ENCODE data around the gene LPCAT3.
"Not testable (repeated sequence)": the region's sequence is repeated elsewhere in the genome, so short reads cannot be mapped to it uniquely, and the experiment has no call there.

LPCAT3 gene

DNA sequence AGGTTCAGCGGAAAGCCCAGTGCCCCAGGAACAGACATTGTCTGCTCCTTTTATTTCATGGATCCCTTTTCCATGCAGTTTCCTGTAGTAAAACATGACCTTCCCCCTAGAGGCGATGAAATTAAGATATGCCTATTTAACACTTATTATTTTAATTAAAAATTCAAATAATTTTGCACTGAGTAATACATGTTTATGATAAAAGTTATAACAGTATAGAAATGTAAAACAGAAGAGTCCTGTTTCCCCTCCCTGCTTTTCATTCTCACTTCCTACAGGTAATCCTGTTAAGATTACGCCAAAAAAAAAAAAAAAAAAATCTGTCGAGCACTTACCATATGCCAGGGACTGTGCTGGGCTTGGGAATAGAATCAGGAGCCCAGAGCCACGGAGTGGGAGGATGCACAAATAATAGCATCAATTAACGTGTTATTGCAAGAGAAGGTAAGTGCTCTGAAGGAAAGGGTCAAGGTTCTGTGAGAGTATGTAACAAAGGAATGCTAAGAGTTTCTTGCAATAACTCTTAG lies 830 bp upstream of the LPCAT3 start:
- Histone ChIP-seq H3K4me1 (ENCODE audit: insufficient read depth, low read length) (peaks cover 5% of the 10 kb centered on the region; the same call in 1 of the 2 replicates), H3K9me3 (ENCODE audit: control insufficient read depth, insufficient read depth, low read length) (no peaks in the 10 kb centered on the region), H3K9ac (ENCODE audit: low read depth, low read length) (peak overlapping the region; percentile 97), H3K36me3 (ENCODE audit: insufficient read depth, low read length) (no peaks in the 10 kb centered on the region)

DNA sequence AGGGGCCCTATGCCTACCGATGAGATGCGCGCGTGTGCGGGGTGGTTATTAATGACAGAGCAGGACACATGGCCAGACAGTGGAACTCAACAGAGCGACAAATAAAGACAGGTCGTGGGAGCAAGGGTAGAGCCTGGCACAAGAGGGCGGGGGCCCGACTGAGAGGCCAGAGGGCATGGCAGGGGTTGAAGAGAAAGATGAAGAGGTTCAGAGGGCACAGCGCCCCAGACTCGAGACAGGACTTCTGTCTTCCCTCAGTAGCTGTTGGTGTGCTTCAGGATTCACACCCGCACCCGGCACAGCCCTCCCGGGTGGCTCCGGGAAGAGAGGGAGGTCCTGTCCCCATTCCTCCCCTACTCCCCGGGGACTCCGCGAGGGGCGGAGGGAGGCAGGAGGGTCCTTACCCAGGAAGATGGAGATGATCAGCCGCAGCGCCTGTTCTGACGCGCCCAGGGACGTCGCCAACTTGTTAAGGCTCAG lies 366 bp downstream of the LPCAT3 start:
- H3K9ac ChIP-seq (ENCODE audit: low read depth, low read length) = peak overlapping the region; percentile 97
- no peaks in the 10 kb centered on the region for H3K36me3 ChIP-seq (ENCODE audit: insufficient read depth, low read length)
- peaks cover 5% of the 10 kb centered on the region; the same call in 1 of the 2 replicates for H3K4me1 ChIP-seq (ENCODE audit: insufficient read depth, low read length)
- no peaks in the 10 kb centered on the region for H3K9me3 ChIP-seq (ENCODE audit: control insufficient read depth, insufficient read depth, low read length)

DNA sequence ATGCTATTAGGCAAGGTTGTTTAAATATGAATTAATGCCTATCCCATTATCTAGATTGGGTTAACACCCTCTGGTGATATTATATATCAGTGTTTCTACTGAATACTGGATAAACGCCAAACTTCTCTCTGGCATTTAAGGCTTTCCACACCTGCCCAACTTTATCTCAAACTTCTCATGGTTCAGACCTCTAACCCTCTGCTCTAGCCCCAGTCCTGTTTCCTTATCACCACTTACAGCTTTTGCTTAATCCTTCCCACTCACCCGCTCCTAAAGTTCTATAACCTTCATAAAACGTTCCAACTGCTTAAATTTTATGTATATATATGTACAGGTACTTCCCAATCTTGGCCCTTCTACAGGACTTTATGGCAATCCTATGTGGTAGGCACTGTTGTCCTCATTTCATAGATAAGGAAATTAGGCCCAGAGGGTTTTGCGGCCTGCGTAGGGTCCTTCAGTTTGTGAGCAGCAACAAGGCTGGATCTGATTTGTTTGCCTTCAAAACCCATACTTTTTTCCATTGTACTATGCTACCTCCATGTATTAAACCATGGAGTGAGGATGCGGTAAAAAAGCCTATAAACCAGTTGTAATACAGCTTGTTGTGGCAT lies 1.2 kb downstream of the LPCAT3 start:
- no peaks in the 10 kb centered on the region for H3K36me3 ChIP-seq (ENCODE audit: insufficient read depth, low read length)
- peak overlapping the region; percentile 97; the same call in 1 of the 2 replicates for H3K9ac ChIP-seq (ENCODE audit: low read depth, low read length)
- no peaks in the 10 kb centered on the region for H3K9me3 ChIP-seq (ENCODE audit: control insufficient read depth, insufficient read depth, low read length)
- H3K4me1 ChIP-seq (ENCODE audit: insufficient read depth, low read length) = peaks cover 5% of the 10 kb centered on the region; the same call in 1 of the 2 replicates

DNA sequence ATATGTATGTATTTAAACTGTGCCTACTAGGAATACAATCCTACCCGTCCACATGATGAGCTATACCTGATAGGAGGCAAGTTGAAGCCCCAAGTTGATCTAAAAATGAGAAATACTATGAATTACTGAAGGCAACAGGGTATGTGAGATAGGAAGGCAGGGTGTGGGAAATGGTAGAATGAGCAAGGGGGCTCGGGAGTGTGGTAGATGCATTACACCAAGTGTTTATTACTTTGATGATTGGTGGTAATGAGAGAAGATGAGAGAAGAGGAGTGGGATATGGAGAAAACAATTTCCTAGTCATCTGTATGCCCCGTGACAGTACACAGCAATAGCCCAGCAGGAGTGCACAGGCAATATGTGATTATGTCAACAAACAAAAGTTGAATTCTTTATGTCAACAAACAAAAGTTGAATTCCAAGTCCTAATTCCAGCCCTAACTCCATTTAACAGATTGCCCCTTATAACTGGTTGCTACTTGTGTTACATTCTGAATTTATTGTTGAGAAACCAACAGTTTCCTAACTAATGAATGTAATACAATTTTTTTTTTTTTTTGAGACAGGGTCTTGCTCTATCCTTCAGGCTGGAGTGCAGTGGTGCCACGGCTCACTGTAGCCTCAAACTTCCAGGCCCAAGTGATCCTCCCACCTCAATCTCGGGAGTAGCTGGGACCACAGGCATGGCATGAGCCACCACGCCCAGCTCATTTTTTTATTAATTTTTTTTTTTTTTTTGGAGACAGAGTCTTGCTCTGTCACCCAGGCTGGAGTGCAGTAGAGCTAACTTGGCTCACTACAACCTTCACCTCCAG lies 2.5 kb downstream of the LPCAT3 start:
- Histone ChIP-seq H3K9ac (ENCODE audit: low read depth, low read length) (no peak overlapping the region), H3K36me3 (ENCODE audit: insufficient read depth, low read length) (no peaks in the 10 kb centered on the region), H3K4me1 (ENCODE audit: insufficient read depth, low read length) (peaks cover 5% of the 10 kb centered on the region; the same call in 1 of the 2 replicates), H3K9me3 (ENCODE audit: control insufficient read depth, insufficient read depth, low read length) (no peaks in the 10 kb centered on the region)

DNA sequence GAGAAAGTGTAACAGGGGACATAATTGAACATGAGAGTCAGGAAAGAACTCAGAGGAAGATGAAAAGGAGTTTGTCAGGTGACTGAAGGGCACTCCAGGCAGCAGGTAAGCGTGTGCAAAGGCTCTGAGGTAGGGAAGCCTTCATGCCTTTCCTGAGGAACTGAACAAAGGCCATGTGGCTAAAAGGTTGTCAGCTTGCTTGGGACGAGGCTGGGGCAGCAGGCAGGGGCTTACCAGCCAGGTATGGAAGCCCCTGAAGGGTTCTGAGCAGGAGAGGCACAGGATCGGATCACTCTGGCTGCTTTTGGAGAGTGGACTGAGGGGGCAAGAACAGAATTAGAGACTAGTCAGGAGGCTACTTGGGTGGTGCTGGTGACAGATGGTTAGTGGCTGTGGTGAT lies 5.2 kb downstream of the LPCAT3 start:
- no peaks in the 10 kb centered on the region for H3K9me3 ChIP-seq (ENCODE audit: control insufficient read depth, insufficient read depth, low read length)
- no peaks in the 10 kb centered on the region for H3K36me3 ChIP-seq (ENCODE audit: insufficient read depth, low read length)
- no peaks in the 10 kb centered on the region for H3K4me1 ChIP-seq (ENCODE audit: insufficient read depth, low read length)
- H3K9ac ChIP-seq (ENCODE audit: low read depth, low read length) = no peak overlapping the region

DNA sequence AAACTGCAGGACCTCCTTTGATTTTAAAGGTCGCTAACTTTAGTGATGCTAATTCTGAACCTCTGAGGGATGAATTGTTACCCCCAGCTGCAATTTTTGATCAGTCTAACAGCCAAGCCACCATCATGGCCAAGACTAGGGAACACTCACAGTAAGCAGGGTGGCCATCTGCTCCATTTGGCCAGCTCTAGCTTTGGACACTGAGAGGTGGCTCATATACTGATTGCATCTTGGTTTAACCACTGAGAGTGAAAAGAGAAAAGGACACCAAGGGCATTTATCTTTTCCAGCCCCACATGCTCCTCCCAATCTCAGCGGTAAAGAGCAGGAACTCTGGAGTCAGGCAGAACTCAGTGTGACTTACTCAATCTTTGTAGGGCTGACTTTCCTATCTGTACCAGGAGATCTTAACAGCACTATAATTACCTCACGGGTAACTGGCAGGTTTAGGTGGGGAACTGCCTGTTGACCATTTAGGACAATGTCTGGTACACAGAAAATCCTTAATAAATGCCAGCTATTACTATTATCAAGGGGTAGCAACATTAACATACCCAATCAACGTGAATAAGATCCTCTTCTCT lies 6.2 kb downstream of the LPCAT3 start:
- Histone ChIP-seq H3K9ac (ENCODE audit: low read depth, low read length) (no peak overlapping the region), H3K36me3 (ENCODE audit: insufficient read depth, low read length) (no peaks in the 10 kb centered on the region), H3K4me1 (ENCODE audit: insufficient read depth, low read length) (no peaks in the 10 kb centered on the region), H3K9me3 (ENCODE audit: control insufficient read depth, insufficient read depth, low read length) (no peaks in the 10 kb centered on the region)

DNA sequence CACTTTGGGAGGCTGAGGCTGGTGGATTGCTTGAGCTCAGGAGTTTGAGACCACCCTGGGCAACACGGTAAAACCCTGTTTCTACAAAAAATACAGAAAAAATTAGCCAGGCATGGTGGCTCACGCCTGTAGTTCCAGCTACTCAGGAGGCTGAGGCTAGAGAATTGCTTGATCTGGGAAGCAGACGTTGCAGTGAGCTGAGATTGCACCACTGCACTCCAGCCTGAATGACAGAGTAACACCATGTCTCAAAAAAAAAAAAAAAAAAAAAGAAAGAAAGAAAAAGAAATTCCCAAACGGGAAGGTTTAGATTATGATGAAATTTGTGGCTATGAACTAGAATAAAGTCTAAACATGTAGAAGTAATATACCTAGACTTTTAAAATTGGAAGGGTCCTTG lies 6.9 kb downstream of the LPCAT3 start:
- H3K4me1 ChIP-seq (ENCODE audit: insufficient read depth, low read length); H3K9me3 ChIP-seq (ENCODE audit: control insufficient read depth, insufficient read depth, low read length); H3K9ac ChIP-seq (ENCODE audit: low read depth, low read length); H3K36me3 ChIP-seq (ENCODE audit: insufficient read depth, low read length): not testable (repeated sequence)

DNA sequence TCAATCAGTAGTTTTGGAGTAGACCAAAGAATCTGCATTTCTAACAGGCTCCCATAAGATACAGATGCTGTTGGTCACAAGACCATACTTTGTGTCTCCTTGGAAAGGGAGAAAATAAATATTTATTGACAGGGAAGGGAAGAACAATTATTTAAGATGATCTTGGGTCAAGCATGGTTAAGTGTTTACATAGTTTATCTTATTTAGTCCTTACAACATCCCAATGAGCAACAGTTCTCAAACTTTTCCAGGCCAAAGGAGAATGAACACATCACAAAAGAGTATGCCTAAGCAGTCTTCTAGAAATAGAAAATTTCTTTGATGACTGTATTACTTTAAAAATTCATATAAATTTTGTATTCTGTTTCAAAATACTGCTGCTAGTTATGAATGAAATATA lies 8.8 kb downstream of the LPCAT3 start:
- Histone ChIP-seq H3K4me1 (ENCODE audit: insufficient read depth, low read length) (no peaks in the 10 kb centered on the region), H3K36me3 (ENCODE audit: insufficient read depth, low read length) (no peaks in the 10 kb centered on the region), H3K9ac (ENCODE audit: low read depth, low read length) (no peak overlapping the region), H3K9me3 (ENCODE audit: control insufficient read depth, insufficient read depth, low read length) (no peaks in the 10 kb centered on the region)

DNA sequence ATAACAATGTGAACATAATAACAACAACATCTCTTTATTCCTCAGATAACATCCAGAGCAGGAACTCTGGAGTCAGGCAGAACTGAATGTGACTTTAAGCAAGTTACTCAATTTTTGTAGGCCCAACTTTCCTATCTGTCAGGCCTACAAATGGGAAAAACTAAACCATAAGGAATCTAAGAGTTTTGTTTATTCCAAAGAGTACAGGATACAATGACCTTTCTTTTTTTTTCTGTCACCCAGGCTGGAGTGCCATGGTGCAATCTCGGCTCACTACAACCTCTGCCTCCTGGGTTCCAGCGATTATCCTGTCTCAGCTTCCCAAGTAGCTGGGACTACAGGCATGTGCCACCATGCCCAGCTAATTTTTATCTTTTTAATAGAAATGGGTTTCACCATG lies 9.4 kb downstream of the LPCAT3 start:
- no peaks in the 10 kb centered on the region for H3K36me3 ChIP-seq (ENCODE audit: insufficient read depth, low read length)
- H3K9ac ChIP-seq (ENCODE audit: low read depth, low read length) = no peak overlapping the region
- no peaks in the 10 kb centered on the region for H3K4me1 ChIP-seq (ENCODE audit: insufficient read depth, low read length)
- H3K9me3 ChIP-seq (ENCODE audit: control insufficient read depth, insufficient read depth, low read length) = no peaks in the 10 kb centered on the region

DNA sequence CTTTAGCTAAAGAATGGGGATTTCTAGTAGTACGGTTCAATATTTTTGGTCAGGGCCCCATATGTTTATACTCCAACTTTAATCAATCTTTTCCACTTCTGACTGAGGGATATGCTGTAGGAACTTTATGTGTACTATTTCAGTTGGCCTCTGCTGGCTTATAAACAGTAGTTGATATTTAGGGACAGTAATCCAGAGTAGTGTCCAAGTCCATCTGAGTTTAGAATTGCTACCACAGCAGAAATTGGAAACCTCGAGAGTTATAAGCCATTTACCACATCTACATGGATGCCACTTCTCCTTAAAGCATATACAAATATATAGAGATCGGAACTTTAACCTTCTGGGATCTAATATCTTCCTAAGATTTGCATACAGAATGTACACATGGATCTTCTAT lies 11.6 kb downstream of the LPCAT3 start:
- H3K36me3 ChIP-seq (ENCODE audit: insufficient read depth, low read length) = no peaks in the 10 kb centered on the region
- H3K9ac ChIP-seq (ENCODE audit: low read depth, low read length) = no peak overlapping the region
- H3K9me3 ChIP-seq (ENCODE audit: control insufficient read depth, insufficient read depth, low read length) = no peaks in the 10 kb centered on the region
- no peaks in the 10 kb centered on the region for H3K4me1 ChIP-seq (ENCODE audit: insufficient read depth, low read length)

DNA sequence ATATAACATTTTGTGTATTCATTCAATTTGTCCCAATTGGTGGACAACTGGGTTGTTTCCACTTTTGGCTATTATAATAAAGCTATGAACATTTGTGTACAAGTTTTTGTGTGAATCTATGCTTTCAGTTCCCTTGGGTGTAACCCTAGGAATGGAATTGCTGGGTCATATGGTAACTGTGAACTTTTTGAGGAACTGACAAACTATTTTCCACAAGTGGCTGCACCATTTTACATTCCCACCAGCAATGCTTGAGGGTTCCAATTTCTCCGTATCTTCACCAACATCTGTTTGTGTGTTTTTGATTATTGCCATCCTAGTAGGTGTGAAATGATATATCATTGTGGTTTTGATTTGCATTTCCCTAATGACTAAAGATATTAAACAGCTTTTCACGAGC lies 13.0 kb downstream of the LPCAT3 start:
- H3K4me1 ChIP-seq (ENCODE audit: insufficient read depth, low read length) = no peaks in the 10 kb centered on the region
- H3K9ac ChIP-seq (ENCODE audit: low read depth, low read length) = no peak overlapping the region
- no peaks in the 10 kb centered on the region for H3K36me3 ChIP-seq (ENCODE audit: insufficient read depth, low read length)
- no peaks in the 10 kb centered on the region for H3K9me3 ChIP-seq (ENCODE audit: control insufficient read depth, insufficient read depth, low read length)

DNA sequence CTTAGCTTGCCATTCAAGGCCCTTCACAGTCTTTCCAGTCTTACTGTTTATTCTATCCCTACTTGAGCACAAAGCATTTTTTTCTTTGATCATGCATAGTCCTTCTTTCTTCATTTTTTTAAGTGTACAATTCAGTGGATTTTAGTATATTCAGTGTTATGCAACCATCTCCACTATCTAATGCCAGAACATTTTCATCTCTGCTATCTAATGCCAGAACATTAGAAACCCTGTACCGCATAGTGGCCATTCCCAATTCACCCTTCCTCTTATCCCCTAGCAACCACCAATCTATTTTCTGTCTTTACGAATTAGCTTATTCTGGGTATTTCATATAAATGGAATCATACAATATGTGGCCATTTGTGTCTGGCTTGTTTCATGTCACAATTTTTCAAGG lies 13.4 kb downstream of the LPCAT3 start:
- Histone ChIP-seq H3K9ac (ENCODE audit: low read depth, low read length) (no peak overlapping the region), H3K9me3 (ENCODE audit: control insufficient read depth, insufficient read depth, low read length) (no peaks in the 10 kb centered on the region), H3K4me1 (ENCODE audit: insufficient read depth, low read length) (no peaks in the 10 kb centered on the region), H3K36me3 (ENCODE audit: insufficient read depth, low read length) (no peaks in the 10 kb centered on the region)

DNA sequence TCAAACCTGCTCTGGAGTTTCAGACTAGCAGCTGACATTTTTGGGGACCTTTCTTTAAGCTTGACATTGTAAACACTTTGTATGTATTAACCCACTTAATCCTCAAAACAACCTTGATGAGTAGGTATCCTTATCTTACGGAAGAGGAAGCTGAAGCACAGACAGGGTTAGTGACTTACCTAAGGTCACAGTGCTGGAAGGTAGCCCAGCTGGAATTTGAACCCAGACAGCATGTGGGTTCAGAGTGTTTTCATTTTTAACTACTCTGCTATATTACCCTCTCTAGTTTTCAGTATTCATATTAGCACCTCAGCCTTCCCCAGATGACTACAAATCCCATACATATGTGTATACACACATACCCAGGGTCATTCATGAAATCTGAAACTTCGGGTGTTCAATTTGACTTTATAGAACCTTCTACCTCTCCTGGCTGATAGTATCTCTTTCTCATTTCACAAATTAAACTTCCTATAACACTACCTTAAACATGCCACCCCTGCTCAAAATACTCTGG lies 13.9 kb downstream of the LPCAT3 start:
- Histone ChIP-seq H3K9ac (ENCODE audit: low read depth, low read length) (no peak overlapping the region), H3K4me1 (ENCODE audit: insufficient read depth, low read length) (no peaks in the 10 kb centered on the region), H3K9me3 (ENCODE audit: control insufficient read depth, insufficient read depth, low read length) (no peaks in the 10 kb centered on the region), H3K36me3 (ENCODE audit: insufficient read depth, low read length) (no peaks in the 10 kb centered on the region)

DNA sequence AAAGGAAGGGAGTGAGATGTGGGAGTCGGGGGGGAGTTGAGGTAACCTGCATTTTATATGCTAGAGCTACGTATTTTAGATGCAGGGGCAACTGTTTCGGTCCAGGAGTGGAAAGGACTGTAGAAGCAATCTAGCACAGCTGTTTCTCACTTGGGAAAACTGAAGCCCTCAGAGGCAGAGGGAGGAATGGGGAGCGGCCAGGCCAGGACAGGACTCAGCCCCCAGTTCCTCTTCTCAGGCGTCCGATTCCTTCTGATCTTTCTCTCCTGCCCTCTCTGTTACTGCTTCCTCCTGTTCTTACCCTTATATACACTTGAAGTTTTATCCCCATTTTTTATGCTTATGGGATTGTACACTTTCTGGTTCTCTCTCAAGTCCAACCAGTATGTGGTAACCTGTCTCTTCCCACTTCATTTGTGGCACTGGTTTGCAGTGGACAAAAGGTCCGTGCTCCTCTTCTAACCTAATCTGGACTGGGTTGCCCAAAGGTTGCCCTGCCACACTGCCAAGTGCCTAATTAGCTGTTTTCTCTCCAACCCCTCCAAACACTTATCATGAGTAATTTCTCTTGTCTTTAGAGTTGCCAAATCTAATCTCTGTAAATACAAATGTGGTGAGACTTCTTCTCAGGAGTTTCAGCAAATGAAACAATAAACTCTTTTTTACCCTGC lies 16.2 kb downstream of the LPCAT3 start:
- no peaks in the 10 kb centered on the region for H3K9me3 ChIP-seq (ENCODE audit: control insufficient read depth, insufficient read depth, low read length)
- no peaks in the 10 kb centered on the region; the same call in 1 of the 2 replicates for H3K36me3 ChIP-seq (ENCODE audit: insufficient read depth, low read length)
- H3K4me1 ChIP-seq (ENCODE audit: insufficient read depth, low read length) = no peaks in the 10 kb centered on the region
- no peak overlapping the region for H3K9ac ChIP-seq (ENCODE audit: low read depth, low read length)
